NOMO-1 treated with DMSO at 0.1 percent for 48 hours (cell line): ENCODE measurements around the gene SLC6A18.
A peak's percentile ranks its signal among the peaks of the same experiment; 100 is the strongest.
"Not testable (repeated sequence)": the region's sequence is repeated elsewhere in the genome, so short reads cannot be mapped to it uniquely, and the experiment has no call there.

Experiments
- DNase-seq: peaks from one replicate; lab custom pipeline; 2025; ENCODE audit not compliant: unreplicated experiment; lab: John Stamatoyannopoulos, UW

SLC6A18 gene

GRCh38 chr5:1215320-1216096, 9.7 kb upstream of the SLC6A18 start:
- DNase-seq = no peak

DNA sequence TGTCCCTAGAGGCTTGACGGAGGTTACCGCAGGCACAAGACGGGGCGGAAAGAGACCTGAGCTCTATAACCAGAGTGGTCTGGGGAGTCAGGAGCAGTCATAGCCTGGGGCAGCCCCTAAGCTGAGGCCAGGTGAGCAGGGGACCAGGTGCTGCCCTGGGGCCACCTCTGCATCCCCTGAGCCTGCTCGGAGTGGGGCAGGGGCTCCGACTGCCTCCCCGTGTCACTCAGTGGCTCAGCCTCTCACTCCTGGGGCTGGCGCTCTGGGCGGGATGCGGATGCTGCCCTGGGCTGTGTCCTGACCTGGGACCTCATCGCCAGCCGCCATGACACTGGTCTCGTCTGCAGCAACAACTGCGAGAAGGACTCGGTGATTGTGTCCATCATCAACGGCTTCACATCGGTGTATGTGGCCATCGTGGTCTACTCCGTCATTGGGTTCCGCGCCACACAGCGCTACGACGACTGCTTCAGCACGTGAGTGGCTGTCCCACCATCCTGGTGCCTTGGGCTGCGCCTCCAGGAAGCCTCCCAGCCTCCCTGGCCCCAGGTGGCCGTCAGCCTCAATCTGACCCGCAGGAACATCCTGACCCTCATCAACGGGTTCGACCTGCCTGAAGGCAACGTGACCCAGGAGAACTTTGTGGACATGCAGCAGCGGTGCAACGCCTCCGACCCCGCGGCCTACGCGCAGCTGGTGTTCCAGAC, 8.8 kb upstream of the SLC6A18 start:
- DNase-seq = no peak

DNA sequence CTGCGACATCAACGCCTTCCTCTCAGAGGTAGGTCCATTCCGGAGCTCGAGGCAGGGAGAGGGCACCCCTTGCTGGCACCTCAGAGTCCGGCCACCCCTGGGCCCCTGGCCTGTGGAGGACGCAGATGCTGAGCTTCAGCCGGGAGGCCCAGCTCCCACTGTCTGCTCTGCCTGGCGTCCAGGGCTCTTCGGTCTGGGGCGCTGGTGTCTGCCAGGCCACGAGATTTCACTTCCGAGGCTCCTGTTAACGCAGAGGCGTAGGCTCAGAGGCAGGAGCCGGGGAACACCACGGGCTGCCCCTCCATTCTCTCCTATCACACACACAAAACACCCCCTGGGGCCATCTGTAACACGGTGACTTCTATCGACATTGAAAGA, 8.3 kb upstream of the SLC6A18 start:
- DNase-seq = no peak

- DNase-seq = no peak
These were observed 7.5 kb upstream of the SLC6A18 start for GRCh38 chr5:1217596-1218206.

- no peak for DNase-seq
These were observed 6.7 kb upstream of the SLC6A18 start for GRCh38 chr5:1218351-1219080.

- DNase-seq = no peak
These were observed 5.9 kb upstream of the SLC6A18 start for GRCh38 chr5:1219098-1219767.

- DNase-seq = no peak
These were observed 5.4 kb upstream of the SLC6A18 start for GRCh38 chr5:1219768-1220100.

DNA sequence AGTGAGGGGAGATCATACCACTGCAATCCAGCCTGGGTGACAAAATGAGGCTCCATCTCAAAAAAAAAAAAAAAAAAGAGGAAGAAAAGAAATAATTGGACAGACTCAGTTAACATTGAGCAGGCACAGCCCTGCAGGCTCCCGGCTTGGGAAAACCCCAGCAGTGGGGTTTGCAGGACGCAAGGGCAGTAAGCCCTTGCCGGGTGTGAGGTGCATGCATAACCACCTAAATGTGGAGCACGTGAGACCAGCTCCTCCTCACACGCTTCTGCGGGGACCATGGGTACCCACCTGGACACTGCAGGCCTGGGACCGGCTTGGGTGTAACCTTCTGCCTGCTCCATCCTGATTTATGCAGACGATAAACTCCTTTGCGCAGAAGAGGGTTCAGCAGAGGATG, 4.8 kb upstream of the SLC6A18 start:
- no peak for DNase-seq

DNA sequence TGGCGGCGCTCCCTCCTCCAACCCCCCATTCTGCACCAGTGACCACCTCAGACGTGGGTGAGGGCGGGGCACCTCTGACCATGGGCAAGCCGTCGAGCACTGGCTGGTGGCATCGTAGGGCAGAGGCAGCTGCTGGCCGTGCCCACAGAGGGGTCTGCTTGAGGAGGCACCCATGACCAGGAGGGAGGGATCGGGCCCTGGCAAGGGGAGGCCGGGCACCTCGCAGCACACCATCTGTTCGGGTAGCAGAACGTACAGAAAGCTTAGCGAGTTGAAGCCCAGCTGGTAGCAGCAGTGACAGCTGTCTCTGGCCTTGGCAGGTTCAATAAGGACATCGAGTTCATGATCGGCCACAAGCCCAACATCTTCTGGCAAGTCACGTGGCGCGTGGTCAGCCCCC, 4.3 kb upstream of the SLC6A18 start:
- no peak for DNase-seq

- DNase-seq = no peak
These were observed 3.5 kb upstream of the SLC6A18 start for GRCh38 chr5:1221721-1222120.

GRCh38 chr5:1222147-1222546, 3.0 kb upstream of the SLC6A18 start:
- DNase-seq = no peak

DNA sequence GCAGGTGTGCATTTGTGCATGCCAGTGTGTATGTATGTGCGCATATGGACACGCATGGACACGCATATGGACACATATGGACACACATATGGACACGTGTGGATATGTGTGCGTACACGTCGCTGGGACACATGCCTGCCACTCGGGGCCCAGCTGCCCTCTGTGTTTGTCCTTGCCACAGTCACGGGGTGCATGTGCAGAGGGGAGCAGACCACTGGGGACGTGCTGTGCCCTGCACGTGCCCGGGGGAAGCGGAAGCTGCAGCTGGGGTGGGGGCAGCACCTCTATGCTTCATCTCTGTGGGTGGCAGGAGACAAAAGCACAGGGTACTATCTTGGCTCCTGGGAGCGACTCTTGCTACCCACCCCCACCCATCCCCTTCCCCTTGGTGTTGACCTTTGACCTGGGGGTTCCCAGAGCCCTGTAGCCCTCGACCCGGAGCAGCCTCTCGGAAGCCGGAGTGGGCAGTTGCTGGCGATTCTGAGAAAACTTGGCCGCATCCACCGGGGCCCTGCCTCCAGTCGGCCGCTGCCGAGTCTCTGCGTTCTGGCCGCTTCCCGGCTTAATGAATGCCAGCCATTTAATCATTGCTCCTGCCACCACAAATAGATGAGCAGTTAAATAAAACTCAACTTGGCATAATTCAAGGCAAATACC, 2.4 kb upstream of the SLC6A18 start:
- no peak for DNase-seq

DNA sequence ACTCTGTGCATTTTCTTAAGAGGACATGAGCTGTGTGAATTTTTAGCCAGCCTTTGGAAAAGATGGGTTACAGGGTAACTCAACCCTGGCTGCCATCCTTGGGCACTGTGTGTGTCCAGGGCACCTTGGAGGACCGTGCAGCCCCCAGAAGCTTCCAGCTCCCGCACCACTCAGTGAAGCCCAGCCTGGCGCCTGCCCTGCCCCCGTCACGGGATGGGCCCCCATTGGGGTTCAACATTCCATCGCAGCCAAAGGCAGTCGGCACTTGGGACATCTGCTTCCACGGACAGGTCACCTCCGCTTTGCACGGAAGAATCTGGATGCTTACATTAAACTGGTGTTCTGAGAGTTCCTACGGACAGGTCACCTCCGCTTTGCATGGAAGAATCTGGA, 1.9 kb upstream of the SLC6A18 start:
- no peak for DNase-seq

DNA sequence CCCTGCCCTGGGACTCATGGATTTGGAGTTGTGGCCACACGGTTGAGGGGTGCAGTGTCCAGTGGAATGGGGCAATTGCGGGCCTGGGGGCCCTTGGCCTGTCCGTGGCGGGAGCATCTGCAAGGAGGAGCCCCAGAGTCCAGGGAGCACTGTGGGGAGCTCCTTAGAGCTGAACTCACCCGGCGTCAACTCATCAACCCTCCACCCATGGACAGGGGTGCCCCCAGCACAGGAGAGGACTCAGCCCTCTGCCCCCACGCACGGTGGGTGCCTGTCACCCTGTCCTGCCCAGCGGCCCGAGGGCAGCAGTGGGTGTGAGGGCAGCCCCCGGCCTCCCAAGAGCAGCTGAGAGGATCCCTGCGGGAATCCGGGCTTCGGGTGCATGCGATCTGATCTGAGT, 550 bp upstream of the SLC6A18 start:
- DNase-seq = no peak

GRCh38 chr5:1226231-1226630, 1.1 kb downstream of the SLC6A18 start:
- no peak for DNase-seq

GRCh38 chr5:1226839-1227581, 1.8 kb downstream of the SLC6A18 start:
- DNase-seq = no peak

GRCh38 chr5:1227667-1228066, 2.5 kb downstream of the SLC6A18 start:
- DNase-seq = peak; percentile 30

- DNase-seq = no peak
These were observed 2.9 kb downstream of the SLC6A18 start for GRCh38 chr5:1228120-1228519.

- not testable (repeated sequence) for DNase-seq
These were observed 3.8 kb downstream of the SLC6A18 start for GRCh38 chr5:1229023-1229422.

- DNase-seq = no peak
These were observed 4.6 kb downstream of the SLC6A18 start for GRCh38 chr5:1229822-1230221.
